Fibroblast of lung (primary cell): ENCODE data around the gene GRIN1.

ENCODE experiments used
- CTCF ChIP-seq, 2 donors: IDR thresholded peaks in 1 of 2; conservative IDR thresholded peaks in 1 of 2; 1 replicate in 1 of 2; 2 replicates in 1 of 2; pipeline ENCODE4 v1.5.1; 2011 to 2012; ENCODE audit warnings: low read length in 2 of 2, control low read depth in 1 of 2, inconsistent platforms in 1 of 2, low read depth in 1 of 2, mild to moderate bottlenecking in 1 of 2
- EZH2 ChIP-seq: IDR thresholded peaks from 2 replicates; pipeline ENCODE4 v1.5.1; 2012; ENCODE audit warnings: low read length, control low read depth, mild to moderate bottlenecking; ENCODE audit errors: missing control alignments

DNA sequence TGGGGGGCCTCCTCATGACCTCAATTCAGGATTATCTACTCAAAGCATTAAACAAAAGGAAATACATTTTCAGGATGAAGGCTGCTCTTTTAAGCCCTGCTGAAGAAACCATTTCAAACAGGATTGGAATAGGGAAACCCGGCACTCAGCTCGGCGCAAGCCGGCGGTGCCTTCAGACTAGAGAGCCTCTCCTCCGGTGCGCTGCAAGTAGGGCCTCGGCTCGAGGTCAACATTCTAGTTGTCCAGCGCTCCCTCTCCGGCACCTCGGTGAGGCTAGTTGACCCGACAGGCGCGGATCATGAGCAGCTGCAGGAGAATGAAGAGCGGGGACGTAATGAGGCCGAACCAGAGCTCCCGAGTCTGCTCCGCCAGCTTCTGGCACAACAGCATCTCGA is 65.8 kb downstream of the GRIN1 start:
- TF ChIP-seq CTCF (conservative IDR thresholded peaks at IDR 0.05 in 1 of 2, IDR thresholded peaks at IDR 0.05 in 1 of 2; ENCODE audit: low read depth in 1 of 2, low read length in 2 of 2) (no peak), EZH2 (no peak)
